Endothelial cell of umbilical vein (primary cell): ENCODE data around the gene PAPPA. TPM values are rescaled to one million over a fixed set of nuclear protein-coding genes. Genes with fewer than 3 reads are reported as not detected.

ENCODE experiments used
- BruUV-seq: library from RNA; stranded (reverse); fragments of 400-500 nt; replicated peaks from 2 replicates; lab custom pipeline; 2021; lab: Mats Ljungman, UMichigan
- CTCF ChIA-PET: fragments of 300-600, 350-600 bp; sonication (Branson Sonifier 250); formaldehyde crosslinking; loops from one replicate; lab custom pipeline; 2021; ENCODE audit warnings: antibody characterized with exemption, inconsistent platforms; lab: Charles Lee
- POLR2A ChIA-PET: fragments of 300-600, 350-600 bp; sonication (Branson Sonifier 250); formaldehyde crosslinking; loops from one replicate; lab custom pipeline; 2021; ENCODE audit warnings: antibody characterized with exemption, inconsistent platforms; lab: Charles Lee
- DNase-seq: peaks from one replicate; pipeline ENCODE4 v3.0.0-alpha.2; 2011; ENCODE audit warnings: low read depth, low spot score
- FAIRE-seq: peaks from 2 replicates; lab custom pipeline; 2011; peaks lifted over from hg19 to GRCh38; lab: Jason Lieb, UNC
- H2AFZ ChIP-seq: 2 replicates; pipeline ENCODE4 v1.6.0; 2012; ENCODE audit warnings: low read depth, low read length, control low read depth, inconsistent platforms
- H3K27ac ChIP-seq: 2 replicates; pipeline ENCODE4 v1.5.1; 2011; ENCODE audit warnings: low read depth, mild to moderate bottlenecking, control low read depth, low read length, moderate library complexity; ENCODE audit not compliant: insufficient read depth
- H3K27me3 ChIP-seq, 2 experiments: 2 replicates each; pipeline versions ENCODE4 v1.6.0 to v1.6.1; 2011; ENCODE audit warnings: low read length in 2 of 2, mixed read lengths in 1 of 2; ENCODE audit not compliant: control insufficient read depth in 2 of 2, insufficient read depth in 2 of 2
- H3K36me3 ChIP-seq, 2 experiments: 2 replicates in 1 of 2; 3 replicates in 1 of 2; pipeline ENCODE4 v1.5.1; 2011; ENCODE audit warnings: low read length in 2 of 2, mild to moderate bottlenecking in 1 of 2, moderate library complexity in 1 of 2; ENCODE audit not compliant: control insufficient read depth in 2 of 2, insufficient read depth in 2 of 2; ENCODE audit errors: extremely low read depth in 1 of 2
- H3K4me1 ChIP-seq: 3 replicates; pipeline ENCODE4 v1.5.1; 2011; ENCODE audit warnings: mild to moderate bottlenecking, low read length; ENCODE audit not compliant: control insufficient read depth, insufficient read depth; ENCODE audit errors: extremely low read depth
- H3K4me2 ChIP-seq: 2 replicates; pipeline ENCODE4 v1.6.1; 2011; ENCODE audit warnings: low read length, control low read depth, mixed read lengths; ENCODE audit not compliant: insufficient read depth
- H3K4me3 ChIP-seq, 3 experiments: fragments of 200-600 bp in 1 of 3; sonication (generic), shearing (Covaris generic) in 1 of 3; replicated peaks in 1 of 3; 2 replicates each; pipeline ENCODE4 v1.5.1; 2011 to 2016; ENCODE audit warnings: control low read depth in 3 of 3, low read length in 3 of 3, mild to moderate bottlenecking in 2 of 3, inconsistent platforms in 1 of 3, low read depth in 1 of 3, moderate library complexity in 1 of 3; ENCODE audit not compliant: insufficient read depth in 1 of 3
- H3K79me2 ChIP-seq: 2 replicates; pipeline ENCODE4 v1.6.0; 2012; ENCODE audit warnings: low read length, inconsistent platforms; ENCODE audit not compliant: control insufficient read depth, insufficient read depth
- H3K9ac ChIP-seq: replicated peaks from 2 replicates; pipeline ENCODE3; 2011; ENCODE audit warnings: low read length, control low read depth; ENCODE audit not compliant: insufficient read depth; ENCODE audit errors: extremely low read depth
- H3K9me1 ChIP-seq: replicated peaks from 3 replicates; pipeline ENCODE4 v1.6.0; 2011; ENCODE audit warnings: mild to moderate bottlenecking, low read length; ENCODE audit not compliant: control insufficient read depth, insufficient read depth; ENCODE audit errors: extremely low read depth
- H3K9me3 ChIP-seq: replicated peaks from 2 replicates; pipeline ENCODE4 v1.5.1; 2012; ENCODE audit warnings: low read length, inconsistent platforms; ENCODE audit not compliant: control insufficient read depth, insufficient read depth
- H4K20me1 ChIP-seq: replicated peaks from 2 replicates; pipeline ENCODE3; 2011; ENCODE audit warnings: mild to moderate bottlenecking, low read length; ENCODE audit not compliant: control insufficient read depth, insufficient read depth; ENCODE audit errors: extremely low read depth
- CTCF ChIP-seq, 2 donors: IDR thresholded peaks; 1 replicate in 1 of 2; 2 replicates in 1 of 2; pipeline ENCODE4 v1.5.1; 2011; ENCODE audit warnings: low read length in 2 of 2, mild to moderate bottlenecking in 2 of 2, moderate library complexity in 2 of 2, control low read depth in 1 of 2, inconsistent platforms in 1 of 2, low read depth in 1 of 2; ENCODE audit not compliant: insufficient read depth in 1 of 2; ENCODE audit errors: extremely low read depth in 1 of 2
- EZH2 ChIP-seq: IDR thresholded peaks from 2 replicates; pipeline ENCODE4 v1.6.1; 2012; ENCODE audit warnings: borderline replicate concordance, low read depth, mild to moderate bottlenecking, moderate library complexity, low read length, inconsistent platforms; ENCODE audit not compliant: severe bottlenecking
- FOS ChIP-seq: IDR thresholded peaks from 2 replicates; pipeline ENCODE4 v1.6.1; 2011; ENCODE audit warnings: mild to moderate bottlenecking, low read length, moderate library complexity, borderline replicate concordance; ENCODE audit not compliant: insufficient read depth
- GATA2 ChIP-seq: IDR thresholded peaks from 2 replicates; pipeline ENCODE4 v1.7.0; 2011; ENCODE audit warnings: low read depth, mild to moderate bottlenecking, moderate library complexity, mixed read lengths, low read length; ENCODE audit not compliant: insufficient read length, insufficient read depth
- JUN ChIP-seq: IDR thresholded peaks from 2 replicates; pipeline ENCODE4 v1.6.1; 2011; ENCODE audit warnings: borderline replicate concordance, low read depth; ENCODE audit not compliant: insufficient read length, insufficient read depth
- MAX ChIP-seq: IDR thresholded peaks from 2 replicates; pipeline ENCODE4 v1.6.1; 2011; ENCODE audit not compliant: insufficient read depth, insufficient read length
- MYC ChIP-seq: IDR thresholded peaks from one replicate; pipeline ENCODE4 v1.6.1; 2011; ENCODE audit warnings: mild to moderate bottlenecking, low read depth, low read length
- POLR2A ChIP-seq: IDR thresholded peaks from 2 replicates; pipeline ENCODE4 v1.6.1; 2012; ENCODE audit warnings: low read depth, mild to moderate bottlenecking, control low read depth, low read length
- POLR2AphosphoS5 ChIP-seq: IDR thresholded peaks from 2 replicates; pipeline ENCODE4 v1.6.1; 2012; ENCODE audit warnings: low read depth, mild to moderate bottlenecking, control low read depth, low read length, moderate library complexity; ENCODE audit not compliant: insufficient read depth
- dilution Hi-C: fragments of 300-500 bp; cut with MboI; formaldehyde crosslinking; loops from one replicate; pipeline ENCODE4 v1.15.0; 2019; ENCODE audit warnings: low sequenced_read_pairs; ENCODE audit not compliant: extremely low pct_ligation_motif_present
- intact Hi-C: fragments of 100-400 bp; cut with micrococcal nuclease; formaldehyde crosslinking; loops from one replicate; pipeline ENCODE4 v1.10.0; 2022
- polyA plus RNA-seq, 4 experiments: library from polyadenylated mRNA; depleted of rRNA in 3 of 4; stranded (reverse) in 3 of 4; unstranded in 1 of 4; fragments of >200 nt; gene quantifications; 2 replicates each; pipeline versions ENCODE4 v1.2.1 to v1.2.3, GENCODE V29; 2011 to 2012; ENCODE audit warnings: missing spikeins in 1 of 4
- total RNA-seq: library from RNA; stranded (reverse); gene quantifications from 2 replicates; pipeline ENCODE4 v1.2.3, GENCODE V29; 2021

Gene PAPPA
- total and polyA plus RNA-seq, 2 donors (not counting 3 experiments of a cell fraction or from before 2014, with no cell fraction given) = 0.13 to 0.41 TPM

- H3K4me3 ChIP-seq = no peak overlapping the region
- ChIA-PET CTCF (no interaction called here), POLR2A (no interaction called here)
- H2AFZ ChIP-seq = no peak overlapping the region
- no peaks in the 10 kb centered on the region for H4K20me1 ChIP-seq
- no peak overlapping the region for H3K27ac ChIP-seq
- H3K9me3 ChIP-seq = no peaks in the 10 kb centered on the region
- FAIRE-seq = no peak
- dilution Hi-C loops = no loop called here
- no peak overlapping the region for H3K4me2 ChIP-seq
- no peak for DNase-seq
- H3K9ac ChIP-seq = no peak overlapping the region
- H3K4me1 ChIP-seq = no peaks in the 10 kb centered on the region
- TF ChIP-seq JUN (no peak), POLR2A (no peak), MAX (no peak), EZH2 (no peak), MYC (no peak), GATA2 (no peak), FOS (no peak), POLR2AphosphoS5 (no peak), CTCF (IDR thresholded peaks at IDR 0.05; ENCODE audit: extremely low read depth in 1 of 2, insufficient read depth in 1 of 2, low read depth in 1 of 2, low read length in 2 of 2) (no peak)
- H3K9me1 ChIP-seq = no peaks in the 10 kb centered on the region
- H3K36me3 ChIP-seq = no peaks in the 10 kb centered on the region
- no TSS peak for BruUV-seq
- intact Hi-C loops = no loop called here
- H3K27me3 ChIP-seq = no peaks in the 10 kb centered on the region
- H3K79me2 ChIP-seq = no peaks in the 10 kb centered on the region
These were observed 131.7 kb downstream of the PAPPA start for GRCh38 chr9:116285320-116285719.
